Smooth muscle cell of the pulmonary artery (primary cell): Measurements from ENCODE around the gene MED14. TPM values are rescaled to one million over a fixed set of nuclear protein-coding genes. Genes with fewer than 3 reads are reported as not detected.

Experiments
- total RNA-seq: library from RNA; depleted of rRNA; stranded (reverse); fragments of >200 nt; gene quantifications from 2 replicates; pipeline ENCODE4 v1.2.3, GENCODE V29; 2014

MED14 gene
- 21.8 and 27.4 TPM in 2 replicates for total RNA-seq

DNA sequence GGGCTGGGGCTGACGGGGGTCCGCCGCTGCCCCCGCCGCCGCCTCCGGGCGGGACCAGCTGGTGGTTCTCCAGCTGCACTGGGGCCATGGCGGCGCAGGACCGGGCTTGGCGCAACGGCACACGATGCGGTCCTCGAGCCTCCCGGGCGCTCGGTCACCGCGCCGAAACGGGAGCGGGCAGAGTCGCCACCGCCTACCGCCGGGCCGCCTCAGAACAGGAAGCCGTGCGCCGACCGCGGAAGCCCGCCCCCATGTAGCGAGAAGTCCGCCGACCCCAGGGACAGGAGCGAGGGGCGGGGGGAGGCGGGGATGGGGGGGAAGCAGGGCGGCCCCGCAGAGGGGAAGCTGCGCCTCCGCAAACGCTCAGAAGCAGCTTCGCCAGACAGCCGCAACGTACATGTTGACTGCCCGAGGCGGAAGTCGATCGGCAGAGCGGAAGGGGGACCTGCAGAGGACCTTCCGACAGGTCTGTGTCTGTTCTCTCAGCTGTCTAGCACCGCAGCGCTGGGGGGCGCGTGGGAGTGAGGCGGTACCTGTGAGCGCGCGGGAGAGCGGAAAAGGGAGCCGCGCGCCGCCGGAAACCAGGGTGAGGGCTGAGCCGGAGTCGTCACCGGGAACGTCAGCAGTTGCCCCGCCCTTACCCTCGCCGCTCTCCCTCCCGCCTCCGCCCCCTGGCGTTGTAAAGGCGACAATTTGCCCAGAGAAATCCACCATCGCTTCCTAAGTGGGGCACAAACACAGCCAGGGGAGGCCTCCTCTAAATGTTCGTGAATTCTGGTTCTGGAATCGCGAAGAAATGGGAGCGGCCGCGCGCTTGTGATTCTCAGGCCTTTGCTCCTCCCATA is at the start of gene MED14:
MED14 (minus strand) TSS at position 218 of the 845 bp plus-strand sequence; CDS start at position 88, 130 bp downstream.

DNA sequence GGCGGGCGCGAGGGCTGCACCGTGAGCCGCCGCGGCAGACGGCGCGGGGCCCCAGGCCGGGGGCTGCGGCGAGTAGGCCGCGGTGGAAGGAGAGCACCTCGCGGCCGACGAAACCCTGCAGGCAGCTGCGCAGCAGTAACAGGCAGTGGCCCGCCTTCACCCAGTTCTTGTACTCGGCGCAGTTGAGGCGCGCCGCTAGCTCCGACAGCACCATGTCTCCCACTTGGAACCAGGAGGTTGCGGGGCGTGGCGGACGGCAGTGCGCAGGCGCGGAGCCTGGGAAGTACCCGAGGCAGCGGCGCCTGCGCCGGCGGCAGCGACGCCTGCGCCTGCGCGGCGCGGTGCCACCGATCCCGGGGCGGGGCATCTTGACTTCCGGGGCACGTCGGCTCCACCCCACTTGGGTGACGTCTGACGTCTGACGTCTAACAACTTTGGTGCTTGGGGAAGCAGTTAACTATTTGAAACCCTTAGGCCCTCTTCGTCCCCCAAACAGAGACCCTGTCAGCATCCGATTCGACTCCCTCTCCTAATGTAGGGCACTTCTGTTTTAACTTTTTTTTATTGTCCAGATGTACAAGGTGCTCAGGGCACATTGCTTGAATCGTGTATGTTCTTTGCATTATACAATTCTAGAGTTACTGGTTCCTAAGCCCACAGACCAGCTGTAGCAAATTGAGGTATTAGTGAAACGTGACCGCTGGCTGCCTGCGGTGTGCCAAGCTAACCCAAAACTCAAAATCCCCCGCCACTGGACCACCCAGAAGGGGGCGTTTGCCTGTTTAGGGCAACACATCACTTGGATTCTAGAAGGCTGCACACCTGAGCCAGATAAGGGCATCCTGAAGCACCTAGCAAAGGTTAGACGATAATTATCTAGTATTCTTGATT is 87.8 kb downstream of the MED14 start, which contains the start of gene CXorf38:
CXorf38 (minus strand) TSS at position 255 of the 891 bp plus-strand sequence; CDS start at position 214, 41 bp downstream.

DNA sequence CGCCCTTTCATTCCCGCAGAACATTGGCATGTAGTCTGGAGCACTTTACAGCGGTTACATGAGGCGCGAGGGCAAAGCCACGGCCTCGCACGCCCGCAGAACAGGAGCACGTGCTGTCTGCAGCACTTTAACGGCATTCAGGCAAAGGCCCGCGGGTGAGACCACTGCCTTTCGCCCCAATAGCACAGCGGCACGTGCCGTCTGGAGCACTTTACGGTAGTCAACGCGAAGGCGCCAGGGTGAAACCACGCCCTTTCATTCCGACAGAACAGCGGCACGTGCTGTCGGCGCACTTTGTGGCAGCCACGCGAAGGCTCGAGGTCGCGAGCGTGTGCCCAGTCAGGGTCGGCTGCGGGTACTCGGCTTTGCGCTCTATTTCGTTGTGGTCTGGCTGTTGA is 112.2 kb downstream of the MED14 start, which contains the start of gene MPC1L:
MPC1L (plus strand) TSS at position 290 of the 398 bp plus-strand sequence. CDS start 138 bp downstream, outside the sequence.

Other genes with a start within 250 kb of the MED14 start
- gene ATP6AP2, start 154.6 kb downstream of the MED14 start, total RNA-seq: 264 and 266 TPM in 2 replicates
- gene MPC1L, start 112.1 kb downstream of the MED14 start, total RNA-seq: not detected in 2 replicates
- 7.5 TPM in 2 replicates for gene CXorf38, start 88.0 kb downstream of the MED14 start, total RNA-seq